Measurements from ENCODE around the gene GPS2.

GPS2 gene

DNA sequence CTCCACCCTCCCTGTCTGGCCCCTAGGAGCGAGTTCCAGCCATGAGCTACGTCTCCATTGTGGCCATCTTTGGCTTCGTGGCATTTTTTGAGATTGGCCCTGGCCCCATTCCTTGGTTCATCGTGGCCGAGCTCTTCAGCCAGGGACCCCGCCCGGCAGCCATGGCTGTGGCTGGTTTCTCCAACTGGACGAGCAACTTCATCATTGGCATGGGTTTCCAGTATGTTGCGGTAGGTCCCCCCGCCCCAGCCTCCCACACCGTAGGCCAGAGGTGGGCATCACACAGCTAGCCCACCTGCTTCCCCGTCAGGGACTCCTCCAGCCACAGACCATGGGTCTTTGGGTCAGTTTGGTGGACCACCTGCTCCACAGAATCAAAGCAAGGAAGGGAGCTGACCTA, 29.5 kb downstream of the GPS2 start:
- TF ChIP-seq, protein P1, sequence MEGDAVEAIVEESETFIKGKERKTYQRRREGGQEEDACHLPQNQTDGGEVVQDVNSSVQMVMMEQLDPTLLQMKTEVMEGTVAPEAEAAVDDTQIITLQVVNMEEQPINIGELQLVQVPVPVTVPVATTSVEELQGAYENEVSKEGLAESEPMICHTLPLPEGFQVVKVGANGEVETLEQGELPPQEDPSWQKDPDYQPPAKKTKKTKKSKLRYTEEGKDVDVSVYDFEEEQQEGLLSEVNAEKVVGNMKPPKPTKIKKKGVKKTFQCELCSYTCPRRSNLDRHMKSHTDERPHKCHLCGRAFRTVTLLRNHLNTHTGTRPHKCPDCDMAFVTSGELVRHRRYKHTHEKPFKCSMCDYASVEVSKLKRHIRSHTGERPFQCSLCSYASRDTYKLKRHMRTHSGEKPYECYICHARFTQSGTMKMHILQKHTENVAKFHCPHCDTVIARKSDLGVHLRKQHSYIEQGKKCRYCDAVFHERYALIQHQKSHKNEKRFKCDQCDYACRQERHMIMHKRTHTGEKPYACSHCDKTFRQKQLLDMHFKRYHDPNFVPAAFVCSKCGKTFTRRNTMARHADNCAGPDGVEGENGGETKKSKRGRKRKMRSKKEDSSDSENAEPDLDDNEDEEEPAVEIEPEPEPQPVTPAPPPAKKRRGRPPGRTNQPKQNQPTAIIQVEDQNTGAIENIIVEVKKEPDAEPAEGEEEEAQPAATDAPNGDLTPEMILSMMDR (IDR thresholded peaks at IDR 0.05; ENCODE audit: extremely low read depth, insufficient read depth, missing control alignments), result no peak
- peak; percentile 9 for DNase-seq (ENCODE audit: low spot score)
- in situ Hi-C loops (cut with MboI; ENCODE audit: low pct_unique_long_range_greater_than_20kb, low sequenced_read_pairs, unreplicated experiment), result no loop called here

DNA sequence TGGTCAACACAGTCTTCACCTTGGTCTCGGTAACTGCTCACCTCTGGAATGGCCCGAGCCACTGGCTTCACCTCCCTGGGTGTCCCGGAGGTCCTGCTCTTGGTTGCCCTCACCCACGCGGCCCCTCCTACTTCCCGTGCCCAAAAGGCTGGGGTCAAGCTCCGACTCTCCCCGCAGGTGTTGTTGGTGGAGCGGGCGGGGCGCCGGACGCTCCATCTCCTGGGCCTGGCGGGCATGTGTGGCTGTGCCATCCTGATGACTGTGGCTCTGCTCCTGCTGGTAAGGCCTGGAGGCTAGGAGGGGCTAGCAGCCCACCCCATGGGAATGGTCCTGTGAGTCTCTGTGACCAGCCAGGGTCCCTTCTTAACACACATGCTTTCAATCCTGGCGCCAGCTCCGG, 30.2 kb downstream of the GPS2 start:
- TF ChIP-seq, protein P1 (IDR thresholded peaks at IDR 0.05; ENCODE audit: extremely low read depth, insufficient read depth, missing control alignments), result no peak
- no peak for DNase-seq (ENCODE audit: low spot score)
- in situ Hi-C loops (cut with MboI; ENCODE audit: low pct_unique_long_range_greater_than_20kb, low sequenced_read_pairs, unreplicated experiment), result no loop called here

DNA sequence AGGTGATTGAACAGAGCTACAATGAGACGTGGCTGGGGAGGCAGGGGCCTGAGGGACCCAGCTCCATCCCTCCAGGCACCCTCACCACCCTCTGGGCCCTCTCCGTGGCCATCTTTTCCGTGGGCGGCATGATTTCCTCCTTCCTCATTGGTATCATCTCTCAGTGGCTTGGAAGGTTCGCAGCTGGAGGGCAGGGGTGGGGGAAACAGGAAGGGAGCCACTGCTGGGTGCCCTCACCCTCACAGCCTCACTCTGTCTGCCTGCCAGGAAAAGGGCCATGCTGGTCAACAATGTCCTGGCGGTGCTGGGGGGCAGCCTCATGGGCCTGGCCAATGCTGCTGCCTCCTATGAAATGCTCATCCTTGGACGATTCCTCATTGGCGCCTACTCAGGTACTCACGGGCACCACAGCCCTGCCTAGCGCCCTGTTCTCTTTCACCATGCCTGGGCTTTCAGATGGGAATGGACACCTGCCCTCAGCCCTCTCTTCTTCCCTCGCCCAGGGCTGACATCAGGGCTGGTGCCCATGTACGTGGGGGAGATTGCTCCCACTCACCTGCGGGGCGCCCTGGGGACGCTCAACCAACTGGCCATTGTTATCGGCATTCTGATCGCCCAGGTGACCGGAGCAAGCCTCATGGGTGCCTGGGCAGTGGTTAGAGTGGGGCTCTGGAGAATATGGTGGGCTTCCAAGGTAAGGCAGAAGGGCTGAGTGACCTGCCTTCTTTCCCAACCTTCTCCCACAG, 31.5 kb downstream of the GPS2 start:
- TF ChIP-seq, protein P1 (IDR thresholded peaks at IDR 0.05; ENCODE audit: extremely low read depth, insufficient read depth, missing control alignments), result no peak
- in situ Hi-C loops (cut with MboI; ENCODE audit: low pct_unique_long_range_greater_than_20kb, low sequenced_read_pairs, unreplicated experiment), result no loop called here
- DNase-seq (ENCODE audit: low spot score), result peak; percentile 14

DNA sequence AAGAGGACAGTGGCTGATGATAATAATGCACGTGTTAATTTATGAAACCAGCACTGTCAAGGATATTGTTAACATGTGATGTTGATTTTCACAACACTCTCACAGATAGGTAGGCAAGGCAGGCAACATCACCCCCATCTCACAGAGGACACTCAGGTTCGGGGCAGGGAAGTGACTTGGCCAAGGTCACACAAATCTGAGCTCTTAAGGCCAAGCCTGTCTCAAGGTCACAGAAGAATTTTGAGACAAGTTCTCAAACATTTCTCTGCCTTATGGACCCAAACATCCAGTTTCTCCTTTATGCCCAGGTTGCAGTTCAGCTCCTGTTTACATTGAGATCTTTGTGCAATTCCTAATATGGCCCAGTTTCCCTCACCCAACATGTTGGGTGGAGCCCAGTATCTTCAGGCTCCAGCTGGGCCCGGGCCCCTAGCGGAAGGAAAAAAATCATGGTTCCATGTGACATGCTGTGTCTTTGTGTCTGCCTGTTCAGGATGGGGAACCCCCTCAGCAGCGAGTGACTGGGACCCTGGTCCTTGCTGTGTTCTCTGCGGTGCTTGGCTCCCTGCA, 32.3 kb downstream of the GPS2 start:
- in situ Hi-C loops (cut with MboI; ENCODE audit: low pct_unique_long_range_greater_than_20kb, low sequenced_read_pairs, unreplicated experiment), result no loop called here
- TF ChIP-seq, protein P1 (IDR thresholded peaks at IDR 0.05; ENCODE audit: extremely low read depth, insufficient read depth, missing control alignments), result no peak
- peak; percentile 50 for DNase-seq (ENCODE audit: low spot score)

DNA sequence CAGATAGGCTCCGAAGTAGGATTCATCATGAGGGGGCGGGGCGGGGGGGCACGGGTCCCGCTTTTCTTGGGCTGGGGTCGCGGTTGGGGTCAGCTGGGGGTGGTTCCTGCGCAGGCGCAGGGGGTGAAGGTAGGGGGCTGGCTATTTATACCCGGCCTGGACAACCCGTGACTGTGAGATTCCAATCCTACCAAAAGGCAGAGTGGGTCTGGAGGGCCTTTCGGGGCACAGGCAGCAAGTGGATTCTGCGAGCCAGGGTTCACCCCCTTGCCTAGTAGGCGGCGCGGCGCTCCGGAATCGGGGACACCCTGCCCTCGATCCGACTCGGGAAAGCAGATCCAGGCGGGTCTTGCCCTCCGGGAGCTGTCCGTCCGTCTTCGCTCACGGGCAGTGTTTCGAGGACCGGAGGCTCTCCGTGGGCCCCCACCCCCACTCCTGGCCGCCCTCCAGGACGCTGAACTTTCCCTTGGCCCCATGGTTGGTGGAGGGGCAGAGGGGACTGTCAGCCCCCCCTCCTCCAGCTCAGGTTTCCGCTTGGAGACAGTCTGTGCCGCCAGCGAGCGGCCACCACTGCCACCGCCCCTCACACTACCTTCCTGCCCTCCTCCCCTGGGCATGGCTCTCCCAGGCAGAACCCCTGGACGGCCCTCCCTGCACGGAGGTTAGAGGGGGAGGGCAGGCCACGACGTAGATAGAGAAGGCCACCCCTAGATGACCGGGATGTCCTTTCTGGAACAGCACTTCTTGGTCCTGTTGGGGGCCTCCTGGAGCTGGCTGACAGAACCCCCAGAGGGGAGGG, 33.0 kb downstream of the GPS2 start:
- DNase-seq (ENCODE audit: low spot score), result peak; percentile 31
- TF ChIP-seq, protein P1 (IDR thresholded peaks at IDR 0.05; ENCODE audit: extremely low read depth, insufficient read depth, missing control alignments), result no peak
- in situ Hi-C loops (cut with MboI; ENCODE audit: low pct_unique_long_range_greater_than_20kb, low sequenced_read_pairs, unreplicated experiment), result no loop called here

DNA sequence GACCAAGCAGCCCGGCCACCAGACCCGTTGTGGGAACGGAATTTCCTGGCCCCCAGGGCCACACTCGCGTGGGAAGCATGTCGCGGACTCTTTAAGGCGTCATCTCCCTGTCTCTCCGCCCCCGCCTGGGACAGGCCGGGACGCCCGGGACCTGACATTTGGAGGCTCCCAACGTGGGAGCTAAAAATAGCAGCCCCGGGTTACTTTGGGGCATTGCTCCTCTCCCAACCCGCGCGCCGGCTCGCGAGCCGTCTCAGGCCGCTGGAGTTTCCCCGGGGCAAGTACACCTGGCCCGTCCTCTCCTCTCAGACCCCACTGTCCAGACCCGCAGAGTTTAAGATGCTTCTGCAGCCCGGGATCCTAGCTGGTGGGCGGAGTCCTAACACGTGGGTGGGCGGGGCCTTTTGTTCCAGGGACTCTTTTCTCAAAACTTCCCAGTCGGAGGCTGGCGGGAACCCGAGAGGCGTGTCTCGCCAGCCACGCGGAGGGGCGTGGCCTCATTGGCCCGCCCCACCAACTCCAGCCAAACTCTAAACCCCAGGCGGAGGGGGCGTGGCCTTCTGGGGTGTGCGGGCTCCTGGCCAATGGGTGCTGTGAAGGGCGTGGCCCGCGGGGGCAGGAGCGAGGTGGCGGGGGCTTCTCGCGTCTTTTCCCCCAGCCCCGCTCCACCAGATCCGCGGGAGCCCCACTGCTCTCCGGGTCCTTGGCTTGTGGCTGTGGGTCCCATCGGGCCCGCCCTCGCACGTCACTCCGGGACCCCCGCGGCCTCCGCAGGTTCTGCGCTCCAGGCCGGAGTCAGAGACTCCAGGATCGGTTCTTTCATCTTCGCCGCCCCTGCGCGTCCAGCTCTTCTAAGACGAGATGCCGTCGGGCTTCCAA, 33.8 kb downstream of the GPS2 start, which contains the start of gene SLC2A4:
Gene SLC2A4, plus strand, starts transcription at position 645 of the 879 bp plus-strand sequence. Its CDS starts 217 bp downstream, at position 862.
- in situ Hi-C loops (cut with MboI; ENCODE audit: low pct_unique_long_range_greater_than_20kb, low sequenced_read_pairs, unreplicated experiment), result no loop called here
- TF ChIP-seq, protein P1 (IDR thresholded peaks at IDR 0.05; ENCODE audit: extremely low read depth, insufficient read depth, missing control alignments), result no peak
- peak; percentile 97 for DNase-seq (ENCODE audit: low spot score)
